MCF 10A (cell line): ENCODE results near the gene LGI1. TPM values are rescaled to one million over a fixed set of nuclear protein-coding genes. Genes with fewer than 3 reads are reported as not detected.

Source experiments
- BruUV-seq: library from RNA; stranded (reverse); fragments of 400-500 nt; replicated peaks from 2 replicates; lab custom pipeline; 2021; lab: Mats Ljungman, UMichigan
- CTCF ChIA-PET: fragments of 300-600 bp; sonication (Branson Sonifier 250); formaldehyde crosslinking; extraction: SDS; loops from one replicate; lab custom pipeline; 2021; ENCODE audit warnings: antibody characterized with exemption, inconsistent platforms; lab: Yijun Ruan, JAX
- POLR2A ChIA-PET: fragments of 300-600, 350-650 bp; sonication (Branson Sonifier 250); formaldehyde crosslinking; extraction: SDS; loops from one replicate; lab custom pipeline; 2020; ENCODE audit warnings: antibody characterized with exemption, inconsistent platforms; lab: Yijun Ruan, JAX
- DNase-seq: peaks from one replicate; pipeline ENCODE4 v3.0.0-alpha.2; 2018; ENCODE audit not compliant: unreplicated experiment
- H3K27ac Mint-ChIP-seq: one replicate; pipeline ENCODE4 v1.8.0; 2022; ENCODE audit warnings: mild to moderate bottlenecking, low read depth, mixed read lengths; ENCODE audit not compliant: unreplicated experiment
- H3K27me3 Mint-ChIP-seq: one replicate; pipeline ENCODE4 v1.8.0; 2022; ENCODE audit warnings: mixed read lengths; ENCODE audit not compliant: insufficient read depth, unreplicated experiment
- H3K36me3 Mint-ChIP-seq: one replicate; pipeline ENCODE4 v1.8.0; 2022; ENCODE audit warnings: mild to moderate bottlenecking, moderate library complexity, mixed read lengths; ENCODE audit not compliant: insufficient read depth, unreplicated experiment
- H3K4me1 Mint-ChIP-seq: one replicate; pipeline ENCODE4 v1.8.0; 2022; ENCODE audit warnings: mixed read lengths; ENCODE audit not compliant: insufficient read depth, unreplicated experiment
- H3K4me3 Mint-ChIP-seq: one replicate; pipeline ENCODE4 v1.8.0; 2022; ENCODE audit warnings: mild to moderate bottlenecking, moderate library complexity, mixed read lengths; ENCODE audit not compliant: unreplicated experiment
- H3K9me3 Mint-ChIP-seq: one replicate; pipeline ENCODE4 v1.8.0; 2022; ENCODE audit warnings: mixed read lengths; ENCODE audit not compliant: unreplicated experiment
- intact Hi-C: fragments of 100-400 bp; cut with micrococcal nuclease; formaldehyde crosslinking; loops from 2 replicates; pipeline ENCODE4 v1.14.1; 2022
- total RNA-seq: library from RNA; stranded (reverse); gene quantifications from 2 replicates; pipeline ENCODE4 v1.2.3, GENCODE V29; 2022
- TF ChIP-seq, protein P1 (sequence below): fragments of 200-600 bp; IDR thresholded peaks from one replicate; pipeline ENCODE4 v1.8.0; 2022; ENCODE audit warnings: antibody characterized with exemption, mild to moderate bottlenecking; ENCODE audit not compliant: unreplicated experiment

The LGI1 gene
- total RNA-seq, 1 experiment from 2014 or later, result not detected

DNA sequence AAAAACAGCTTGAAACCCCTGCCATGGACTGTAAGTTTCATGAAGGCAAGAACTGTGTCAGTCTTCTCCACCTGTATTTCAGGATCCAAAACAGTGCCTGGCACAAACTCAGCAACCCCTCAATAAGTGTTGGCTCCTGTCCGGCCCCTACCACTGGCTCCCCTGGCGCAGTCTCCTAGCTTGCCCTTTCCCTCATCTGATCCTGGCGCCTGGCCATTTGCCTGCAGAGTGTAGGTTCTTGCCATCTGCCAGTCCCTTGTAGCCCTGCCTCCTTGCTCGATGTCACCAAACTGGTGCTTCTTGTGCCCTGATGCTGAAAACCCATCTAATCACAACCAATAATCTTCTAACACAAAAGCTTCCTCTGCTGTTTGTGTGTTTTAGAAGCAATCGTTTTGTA is 60.4 kb downstream of the LGI1 start:
- intact Hi-C loops, result loop anchor here (10.0 kb wide), 1 partner anchor 627 kb away; no protein-coding TSS in a partner anchor
- no peak for DNase-seq
- BruUV-seq, result no TSS peak
- Mint-ChIP-seq H3K27me3 (peaks cover 23% of the 10 kb centered on the region), H3K4me1 (peaks cover 19% of the 10 kb centered on the region), H3K4me3 (no peak overlapping the region), H3K36me3 (no peaks in the 10 kb centered on the region), H3K27ac (no peak overlapping the region), H3K9me3 (peaks cover 8% of the 10 kb centered on the region)
- ChIA-PET POLR2A (interaction anchor here (1.2 kb wide), 1 partner anchor 115 kb away, joined by 3 read pairs; the partner anchor contains the start of gene FRA10AC1), CTCF (interaction anchor here (0.6 to 1.9 kb wide), 10 partner anchors 10 to 503 kb away, joined by 3 to 9 read pairs (median 4); partner anchors contain the start of gene FRA10AC1)
- TF ChIP-seq, protein P1, sequence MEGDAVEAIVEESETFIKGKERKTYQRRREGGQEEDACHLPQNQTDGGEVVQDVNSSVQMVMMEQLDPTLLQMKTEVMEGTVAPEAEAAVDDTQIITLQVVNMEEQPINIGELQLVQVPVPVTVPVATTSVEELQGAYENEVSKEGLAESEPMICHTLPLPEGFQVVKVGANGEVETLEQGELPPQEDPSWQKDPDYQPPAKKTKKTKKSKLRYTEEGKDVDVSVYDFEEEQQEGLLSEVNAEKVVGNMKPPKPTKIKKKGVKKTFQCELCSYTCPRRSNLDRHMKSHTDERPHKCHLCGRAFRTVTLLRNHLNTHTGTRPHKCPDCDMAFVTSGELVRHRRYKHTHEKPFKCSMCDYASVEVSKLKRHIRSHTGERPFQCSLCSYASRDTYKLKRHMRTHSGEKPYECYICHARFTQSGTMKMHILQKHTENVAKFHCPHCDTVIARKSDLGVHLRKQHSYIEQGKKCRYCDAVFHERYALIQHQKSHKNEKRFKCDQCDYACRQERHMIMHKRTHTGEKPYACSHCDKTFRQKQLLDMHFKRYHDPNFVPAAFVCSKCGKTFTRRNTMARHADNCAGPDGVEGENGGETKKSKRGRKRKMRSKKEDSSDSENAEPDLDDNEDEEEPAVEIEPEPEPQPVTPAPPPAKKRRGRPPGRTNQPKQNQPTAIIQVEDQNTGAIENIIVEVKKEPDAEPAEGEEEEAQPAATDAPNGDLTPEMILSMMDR, result no peak

DNA sequence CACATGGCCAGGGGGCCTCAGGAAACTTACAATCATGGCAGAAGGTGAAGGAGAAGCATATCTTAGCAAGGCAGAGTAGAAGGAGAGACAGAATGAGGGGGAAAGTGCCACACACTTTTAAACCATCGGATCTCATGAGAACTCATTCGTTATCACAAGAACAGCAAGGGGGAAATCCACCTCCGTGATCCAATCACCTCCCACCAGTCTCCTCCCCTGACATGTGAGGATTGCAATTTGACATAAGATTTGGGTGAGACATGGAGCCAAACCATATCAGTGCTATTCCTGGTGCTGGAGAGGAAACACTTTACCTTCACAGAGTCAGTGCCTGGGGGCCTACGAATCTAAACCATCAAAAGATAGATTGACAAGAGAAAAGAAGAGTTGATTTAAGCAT is 61.8 kb downstream of the LGI1 start:
- Mint-ChIP-seq H3K27me3 (peaks cover 23% of the 10 kb centered on the region), H3K9me3 (peaks cover 8% of the 10 kb centered on the region), H3K4me1 (peaks cover 9% of the 10 kb centered on the region), H3K36me3 (no peaks in the 10 kb centered on the region), H3K4me3 (no peak overlapping the region), H3K27ac (no peak overlapping the region)
- ChIA-PET POLR2A (no interaction called here), CTCF (interaction anchor here (1.1 to 1.9 kb wide), 2 partner anchors 117 to 125 kb away, joined by 3 to 9 read pairs; partner anchors contain the start of gene FRA10AC1)
- BruUV-seq, result no TSS peak
- intact Hi-C loops, result loop anchor here (10.0 kb wide), 1 partner anchor 625 kb away; no protein-coding TSS in a partner anchor
- TF ChIP-seq, protein P1, result no peak
- DNase-seq, result no peak

DNA sequence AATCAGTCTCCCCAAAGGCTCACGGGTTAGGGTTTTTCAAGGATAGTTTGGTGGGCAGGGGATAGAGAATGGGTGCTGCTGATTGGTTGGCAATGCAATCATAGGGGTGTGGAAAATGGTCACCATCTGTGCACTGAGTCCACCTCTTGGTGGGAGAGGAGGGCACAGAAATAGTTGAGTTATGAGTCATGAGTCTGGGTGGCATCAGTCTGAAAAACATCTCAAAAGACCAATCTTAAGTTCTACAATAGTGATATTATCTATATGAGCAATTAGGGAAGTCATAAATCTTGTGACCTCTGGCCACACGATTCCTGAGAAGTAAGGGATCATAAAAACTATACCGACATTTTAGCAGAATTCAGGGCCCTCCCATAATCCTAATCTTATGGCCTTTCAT is 62.7 kb downstream of the LGI1 start:
- Mint-ChIP-seq H3K9me3 (peaks cover 8% of the 10 kb centered on the region), H3K36me3 (no peaks in the 10 kb centered on the region), H3K4me3 (no peak overlapping the region), H3K27ac (no peak overlapping the region), H3K27me3 (peaks cover 23% of the 10 kb centered on the region), H3K4me1 (peaks cover 6% of the 10 kb centered on the region)
- intact Hi-C loops, result no loop called here
- no peak for DNase-seq
- TF ChIP-seq, protein P1, result no peak
- POLR2A ChIA-PET, result no interaction called here
- no TSS peak for BruUV-seq
- CTCF ChIA-PET, result interaction anchor here (1.6 to 1.9 kb wide), 3 partner anchors 13 to 501 kb away, joined by 5 to 6 read pairs (median 6); no protein-coding TSS in a partner anchor

DNA sequence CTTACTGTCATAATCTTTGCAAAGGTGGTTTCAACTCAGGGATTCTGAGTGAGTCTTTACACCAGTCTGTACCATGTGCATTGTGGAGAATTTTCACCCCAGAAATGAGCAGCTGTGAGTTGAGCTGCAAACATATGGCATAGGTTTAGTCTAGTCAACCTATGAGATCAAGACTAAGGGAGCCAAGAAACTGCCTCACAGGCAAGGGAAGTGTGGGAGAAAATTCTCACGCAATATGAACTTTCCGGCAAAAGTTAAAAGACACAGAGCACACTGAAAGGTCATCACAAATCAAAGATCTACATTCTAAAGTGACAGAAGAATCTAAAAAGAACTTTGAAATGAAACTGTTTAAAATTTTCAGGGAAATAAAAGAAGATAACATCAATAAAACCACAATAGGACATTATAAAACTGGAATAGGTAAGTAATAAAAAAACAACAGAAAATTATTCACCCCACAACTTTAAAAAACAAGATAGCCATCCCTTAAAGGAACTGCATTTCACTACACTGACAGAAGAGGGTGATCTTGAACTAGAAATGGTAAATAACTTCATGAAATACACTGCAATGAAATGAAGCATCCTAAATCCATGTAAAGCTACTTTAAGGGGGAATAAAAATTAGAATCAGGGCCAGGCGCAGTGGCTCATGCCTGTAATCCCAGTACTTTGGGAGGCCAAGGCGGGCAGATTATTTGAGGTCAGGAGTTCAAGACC is 63.5 kb downstream of the LGI1 start:
- BruUV-seq, result no TSS peak
- no peak overlapping the region for H3K27ac Mint-ChIP-seq
- H3K27me3 Mint-ChIP-seq, result peaks cover 23% of the 10 kb centered on the region
- intact Hi-C loops, result loop anchor here (1.0 kb wide), 2 partner anchors 38 to 499 kb away; no protein-coding TSS in a partner anchor
- H3K36me3 Mint-ChIP-seq, result no peaks in the 10 kb centered on the region
- POLR2A ChIA-PET, result interaction anchor here (0.7 kb wide), 1 partner anchor 140 kb away, joined by 3 read pairs; no protein-coding TSS in a partner anchor
- peaks cover 8% of the 10 kb centered on the region for H3K9me3 Mint-ChIP-seq
- peak; percentile 27 for DNase-seq
- no peak overlapping the region for H3K4me3 Mint-ChIP-seq
- TF ChIP-seq, protein P1, result peak; percentile 37
- CTCF ChIA-PET, result interaction anchor here (0.6 to 1.9 kb wide), 11 partner anchors 13 to 542 kb away, joined by 3 to 6 read pairs (median 4); partner anchors contain the start of gene NOC3L
- H3K4me1 Mint-ChIP-seq, result no peaks in the 10 kb centered on the region
